ENCODE measurements around the gene DUSP16. TPM values are rescaled to one million over a fixed set of nuclear protein-coding genes. Genes with fewer than 3 reads are reported as not detected.

Gene DUSP16
- polyA plus RNA-seq, 2 donors: 6.3 to 9.2 TPM

DNA sequence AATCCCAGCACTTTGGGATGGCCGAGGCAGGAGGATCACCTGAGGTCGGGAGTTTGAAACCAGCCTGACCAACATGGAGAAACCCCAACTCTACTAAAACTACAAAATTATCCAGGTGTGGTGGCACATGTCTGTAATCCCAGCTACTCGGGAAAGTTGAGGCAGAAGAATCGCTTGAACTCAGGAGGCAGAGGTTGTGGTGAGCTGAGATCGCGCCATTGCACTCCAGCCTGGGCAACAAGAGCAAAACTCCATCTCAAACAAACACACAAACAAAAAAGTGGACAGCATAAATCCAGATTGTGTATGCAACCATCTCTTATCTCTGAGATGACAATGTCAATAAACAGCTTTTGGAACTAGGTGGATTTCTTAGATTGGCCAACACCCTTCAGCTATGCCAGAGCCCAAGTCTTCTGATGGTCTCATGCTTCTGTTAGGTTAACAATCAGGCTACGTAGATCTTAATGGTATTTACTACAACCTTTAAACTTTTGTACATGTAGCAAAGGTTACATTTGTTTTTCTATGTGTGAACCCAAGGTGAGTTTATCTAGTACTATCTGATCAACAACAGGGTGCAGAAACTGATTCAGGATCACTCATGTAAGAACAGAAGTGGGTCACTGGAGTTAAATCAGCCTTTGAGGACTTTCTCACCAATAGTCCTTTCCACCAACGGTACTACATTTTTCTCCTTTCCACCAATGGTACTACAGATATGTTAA lies 73.7 kb downstream of the DUSP16 start:
- Histone ChIP-seq H3K4me3 (ENCODE audit: low read depth in 1 of 2, low read length in 2 of 2) (no peak overlapping the region), H3K36me3 (ENCODE audit: control insufficient read depth in 2 of 2, insufficient read depth in 2 of 2, low read length in 1 of 2) (peaks cover 3 to 4% of the 10 kb centered on the region in 2 donors), H3K4me1 (ENCODE audit: control insufficient read depth in 2 of 2, insufficient read depth in 2 of 2, low read length in 1 of 2) (no peaks in the 10 kb centered on the region), H3K27me3 (ENCODE audit: control insufficient read depth in 1 of 2, insufficient read depth in 2 of 2, low read length in 2 of 2) (no peaks in the 10 kb centered on the region), H3K27ac (ENCODE audit: low read depth in 2 of 2, low read length in 1 of 2) (no peak overlapping the region), H3K9me3 (ENCODE audit: control insufficient read depth in 2 of 2, insufficient read depth in 1 of 2, low read depth in 1 of 2, low read length in 1 of 2) (no peaks in the 10 kb centered on the region)
- 83 to 84% methylated on average over 8 of the region's 8 CpGs for WGBS, 2 donors

DNA sequence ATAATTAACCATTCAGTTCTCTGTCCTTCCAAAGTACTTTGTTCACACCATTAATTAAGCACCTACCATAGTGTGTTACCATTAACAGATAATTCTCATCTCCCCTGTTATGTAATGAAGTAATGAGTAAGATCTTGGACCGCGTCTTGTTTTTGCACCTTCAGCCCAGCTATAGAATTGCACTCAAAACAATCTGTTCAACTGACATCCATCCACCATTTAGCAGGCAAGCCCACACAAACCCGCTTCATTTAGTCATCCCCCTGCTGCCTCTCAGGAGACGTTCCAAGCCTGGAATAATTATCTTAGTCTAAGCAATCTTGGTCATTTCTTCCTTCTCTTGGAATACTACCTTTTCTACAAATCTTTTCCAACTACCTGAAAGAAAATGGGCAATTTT lies 74.4 kb downstream of the DUSP16 start:
- Histone ChIP-seq H3K9me3 (ENCODE audit: control insufficient read depth in 2 of 2, insufficient read depth in 1 of 2, low read depth in 1 of 2, low read length in 1 of 2) (no peaks in the 10 kb centered on the region), H3K36me3 (ENCODE audit: control insufficient read depth in 2 of 2, insufficient read depth in 2 of 2, low read length in 1 of 2) (peaks cover 3 to 7% of the 10 kb centered on the region in 2 donors), H3K4me3 (ENCODE audit: low read depth in 1 of 2, low read length in 2 of 2) (no peak overlapping the region), H3K27me3 (ENCODE audit: control insufficient read depth in 1 of 2, insufficient read depth in 2 of 2, low read length in 2 of 2) (no peaks in the 10 kb centered on the region), H3K27ac (ENCODE audit: low read depth in 2 of 2, low read length in 1 of 2) (no peak overlapping the region), H3K4me1 (ENCODE audit: control insufficient read depth in 2 of 2, insufficient read depth in 2 of 2, low read length in 1 of 2) (no peaks in the 10 kb centered on the region)
- WGBS, 2 donors: 60 to 71% methylated on average over 4 of the region's 4 CpGs

DNA sequence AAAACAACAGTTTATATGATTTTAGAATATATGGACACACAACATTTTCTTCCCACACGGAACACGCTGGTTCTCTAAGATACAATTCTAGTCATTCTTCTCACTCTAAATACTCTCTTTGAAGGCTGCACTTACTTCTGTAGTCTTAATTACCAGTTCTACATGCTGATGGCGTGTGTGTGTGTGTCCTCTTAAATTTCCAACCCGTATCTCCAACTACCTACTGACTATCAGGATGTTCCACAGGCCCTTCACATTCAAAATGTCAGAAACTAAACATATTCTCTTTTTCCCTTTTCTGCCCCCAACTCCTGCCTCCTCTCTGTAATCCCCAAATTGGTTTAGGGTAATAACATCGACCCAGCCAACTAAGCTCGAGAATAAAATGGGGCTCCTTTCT lies 75.2 kb downstream of the DUSP16 start:
- no peak overlapping the region for H3K4me3 ChIP-seq (ENCODE audit: low read depth in 1 of 2, low read length in 2 of 2)
- peaks cover 3 to 7% of the 10 kb centered on the region in 2 donors for H3K36me3 ChIP-seq (ENCODE audit: control insufficient read depth in 2 of 2, insufficient read depth in 2 of 2, low read length in 1 of 2)
- no peaks in the 10 kb centered on the region for H3K4me1 ChIP-seq (ENCODE audit: control insufficient read depth in 2 of 2, insufficient read depth in 2 of 2, low read length in 1 of 2)
- H3K27ac ChIP-seq (ENCODE audit: low read depth in 2 of 2, low read length in 1 of 2): no peak overlapping the region
- H3K9me3 ChIP-seq (ENCODE audit: control insufficient read depth in 2 of 2, insufficient read depth in 1 of 2, low read depth in 1 of 2, low read length in 1 of 2): no peaks in the 10 kb centered on the region
- no peaks in the 10 kb centered on the region for H3K27me3 ChIP-seq (ENCODE audit: control insufficient read depth in 1 of 2, insufficient read depth in 2 of 2, low read length in 2 of 2)
- WGBS, 2 donors: 95% methylated on average over 6 of the region's 6 CpGs

DNA sequence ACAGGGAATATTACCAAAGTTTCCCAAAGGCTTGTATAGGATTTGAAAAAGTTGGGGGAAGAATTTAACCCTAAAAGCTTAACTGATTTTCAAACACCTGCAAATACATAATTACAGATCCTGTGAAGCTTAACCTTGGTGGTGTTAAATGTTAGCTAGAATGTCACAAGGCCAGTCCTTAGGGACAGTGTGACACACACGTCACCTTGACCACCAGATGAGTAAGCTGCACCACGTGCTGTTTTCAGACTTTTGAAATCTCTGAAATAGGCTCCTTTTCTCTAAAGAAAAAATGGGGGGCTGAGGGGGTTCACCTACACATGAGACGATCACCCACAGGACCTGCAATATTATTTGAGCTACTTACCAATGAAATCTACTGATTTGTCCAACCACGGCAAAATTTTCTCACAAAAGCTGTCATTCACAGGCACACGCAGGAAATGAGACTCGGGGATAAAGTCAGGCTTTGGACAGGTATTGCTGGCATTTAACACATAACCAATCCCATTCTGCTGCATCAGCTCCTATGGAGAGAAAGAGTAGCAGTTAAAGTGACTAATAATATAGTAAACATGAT lies 75.9 kb downstream of the DUSP16 start:
- WGBS, 2 donors: 68 to 84% methylated on average over 6 of the region's 6 CpGs
- no peaks in the 10 kb centered on the region for H3K4me1 ChIP-seq (ENCODE audit: control insufficient read depth in 2 of 2, insufficient read depth in 2 of 2, low read length in 1 of 2)
- H3K27ac ChIP-seq (ENCODE audit: low read depth in 2 of 2, low read length in 1 of 2): no peak overlapping the region
- no peaks in the 10 kb centered on the region for H3K27me3 ChIP-seq (ENCODE audit: control insufficient read depth in 1 of 2, insufficient read depth in 2 of 2, low read length in 2 of 2)
- no peaks in the 10 kb centered on the region for H3K9me3 ChIP-seq (ENCODE audit: control insufficient read depth in 2 of 2, insufficient read depth in 1 of 2, low read depth in 1 of 2, low read length in 1 of 2)
- H3K36me3 ChIP-seq (ENCODE audit: control insufficient read depth in 2 of 2, insufficient read depth in 2 of 2, low read length in 1 of 2): peaks cover 3 to 7% of the 10 kb centered on the region in 2 donors
- H3K4me3 ChIP-seq (ENCODE audit: low read depth in 1 of 2, low read length in 2 of 2): no peak overlapping the region

DNA sequence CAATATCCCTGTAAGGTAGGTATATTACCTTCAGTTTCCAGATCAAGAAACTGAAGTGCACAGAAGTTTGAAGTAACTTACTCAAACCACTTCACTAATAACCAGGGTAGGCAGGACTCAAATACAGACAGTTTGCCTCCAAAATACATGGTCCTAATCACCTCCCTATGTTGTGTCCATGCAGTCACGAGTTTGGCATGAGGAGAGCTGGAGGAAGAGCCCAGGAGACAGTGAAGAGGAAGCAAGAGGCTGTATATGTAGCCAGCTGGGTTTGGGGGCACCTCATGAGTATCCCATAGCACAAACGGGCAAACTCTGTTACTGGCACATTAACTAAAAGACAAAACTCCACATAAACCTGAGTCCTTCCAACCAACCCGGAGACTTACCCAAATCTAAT lies 79.2 kb downstream of the DUSP16 start:
- no peaks in the 10 kb centered on the region for H3K27me3 ChIP-seq (ENCODE audit: control insufficient read depth in 1 of 2, insufficient read depth in 2 of 2, low read length in 2 of 2)
- H3K36me3 ChIP-seq (ENCODE audit: control insufficient read depth in 2 of 2, insufficient read depth in 2 of 2, low read length in 1 of 2): peaks cover 6 to 7% of the 10 kb centered on the region in 2 donors
- peak overlapping the region; percentile 45 to 48 for H3K27ac ChIP-seq (ENCODE audit: low read depth in 2 of 2, low read length in 1 of 2)
- no peaks in the 10 kb centered on the region for H3K9me3 ChIP-seq (ENCODE audit: control insufficient read depth in 2 of 2, insufficient read depth in 1 of 2, low read depth in 1 of 2, low read length in 1 of 2)
- 74 to 79% methylated on average over 3 of the region's 3 CpGs for WGBS, 2 donors
- H3K4me1 ChIP-seq (ENCODE audit: control insufficient read depth in 2 of 2, insufficient read depth in 2 of 2, low read length in 1 of 2): no peaks in the 10 kb centered on the region
- H3K4me3 ChIP-seq (ENCODE audit: low read depth in 1 of 2, low read length in 2 of 2): no peak overlapping the region

DNA sequence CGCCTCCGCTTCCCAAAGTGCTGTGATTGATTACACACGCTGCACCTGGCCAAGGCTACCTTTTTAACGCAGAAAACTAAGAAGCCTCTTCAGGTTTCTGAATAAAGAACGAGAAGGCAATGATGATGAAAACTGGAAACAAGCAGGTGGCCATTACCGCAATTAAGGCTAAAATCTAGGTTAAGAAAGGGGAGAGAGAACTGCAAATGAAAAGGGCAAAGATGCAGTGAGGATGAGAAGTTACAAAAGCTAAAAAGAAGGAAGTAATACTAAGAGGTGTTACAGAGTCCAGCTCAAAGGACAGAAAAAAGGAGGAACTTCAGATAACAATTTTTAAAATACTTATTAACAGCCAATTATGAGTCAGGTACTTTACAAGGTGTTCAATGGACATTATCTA lies 79.7 kb downstream of the DUSP16 start:
- peak overlapping the region; percentile 7 to 58 for H3K27ac ChIP-seq (ENCODE audit: low read depth in 2 of 2, low read length in 1 of 2)
- H3K4me1 ChIP-seq (ENCODE audit: control insufficient read depth in 2 of 2, insufficient read depth in 2 of 2, low read length in 1 of 2): no peaks in the 10 kb centered on the region
- no peaks in the 10 kb centered on the region for H3K27me3 ChIP-seq (ENCODE audit: control insufficient read depth in 1 of 2, insufficient read depth in 2 of 2, low read length in 2 of 2)
- H3K9me3 ChIP-seq (ENCODE audit: control insufficient read depth in 2 of 2, insufficient read depth in 1 of 2, low read depth in 1 of 2, low read length in 1 of 2): no peaks in the 10 kb centered on the region
- H3K4me3 ChIP-seq (ENCODE audit: low read depth in 1 of 2, low read length in 2 of 2): no peak overlapping the region
- peaks cover 6 to 7% of the 10 kb centered on the region in 2 donors for H3K36me3 ChIP-seq (ENCODE audit: control insufficient read depth in 2 of 2, insufficient read depth in 2 of 2, low read length in 1 of 2)
- WGBS, 2 donors: 82 to 90% methylated on average over 6 of the region's 6 CpGs

DNA sequence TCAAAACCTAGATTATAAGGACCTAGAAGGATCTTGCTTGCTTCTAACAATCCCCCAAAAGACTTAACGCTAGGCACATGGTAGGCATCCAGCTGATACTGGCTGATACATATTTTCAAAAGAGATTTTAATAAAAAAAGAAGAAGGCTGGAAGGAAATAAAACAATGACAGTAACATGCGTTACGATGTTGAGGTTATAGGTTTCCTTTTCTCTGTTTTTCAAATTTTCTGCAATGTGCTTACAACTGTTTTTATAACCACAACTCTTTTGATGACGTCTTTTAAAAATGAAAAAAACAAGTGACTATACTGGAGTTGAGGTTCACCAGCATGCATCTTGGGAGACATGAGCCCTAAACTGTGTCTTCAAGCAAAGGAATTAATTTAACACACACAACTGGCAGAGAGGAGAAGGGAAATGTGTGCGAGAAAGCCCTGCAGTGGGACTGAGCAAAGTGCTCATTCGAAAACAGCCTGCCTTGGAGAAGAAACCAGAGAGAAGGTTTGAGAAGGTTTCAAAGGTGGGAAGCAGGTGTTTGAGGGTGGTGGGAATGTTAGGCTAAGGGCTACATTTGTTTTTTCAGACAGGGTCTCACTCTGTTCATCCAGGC lies 80.4 kb downstream of the DUSP16 start:
- peaks cover 10 to 11% of the 10 kb centered on the region in 2 donors for H3K36me3 ChIP-seq (ENCODE audit: control insufficient read depth in 2 of 2, insufficient read depth in 2 of 2, low read length in 1 of 2)
- H3K27ac ChIP-seq (ENCODE audit: low read depth in 2 of 2, low read length in 1 of 2): peak overlapping the region; percentile 7 to 58

DNA sequence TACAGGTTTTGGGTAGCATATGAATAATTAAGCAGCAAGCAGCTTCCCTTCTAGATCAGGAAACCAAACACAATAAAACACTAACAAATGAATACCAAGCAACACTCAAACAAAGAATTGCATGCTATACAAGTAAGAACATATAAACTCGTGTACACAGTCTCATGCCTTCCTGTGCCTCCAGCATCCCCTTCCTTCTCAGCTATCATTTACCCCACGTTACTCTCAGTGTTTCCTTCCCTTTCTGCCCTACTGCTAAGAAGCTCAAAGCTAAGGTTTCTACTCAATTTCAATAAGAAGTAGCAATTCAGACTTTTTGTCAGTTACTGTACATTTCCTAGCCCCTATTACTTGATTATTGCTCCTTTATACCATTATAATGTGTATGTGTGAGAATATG lies 81.0 kb downstream of the DUSP16 start:
- Histone ChIP-seq H3K4me1 (ENCODE audit: control insufficient read depth in 2 of 2, insufficient read depth in 2 of 2, low read length in 1 of 2) (no peaks in the 10 kb centered on the region), H3K27me3 (ENCODE audit: control insufficient read depth in 1 of 2, insufficient read depth in 2 of 2, low read length in 2 of 2) (no peaks in the 10 kb centered on the region), H3K36me3 (ENCODE audit: control insufficient read depth in 2 of 2, insufficient read depth in 2 of 2, low read length in 1 of 2) (peaks cover 16 to 18% of the 10 kb centered on the region in 2 donors), H3K9me3 (ENCODE audit: control insufficient read depth in 2 of 2, insufficient read depth in 1 of 2, low read depth in 1 of 2, low read length in 1 of 2) (no peaks in the 10 kb centered on the region), H3K27ac (ENCODE audit: low read depth in 2 of 2, low read length in 1 of 2) (no peak overlapping the region), H3K4me3 (ENCODE audit: low read depth in 1 of 2, low read length in 2 of 2) (no peak overlapping the region)
- 47 to 51% methylated on average over 2 of the region's 2 CpGs for WGBS, 2 donors

More for the DNA sequence above, 80.4 kb downstream of the DUSP16 start:
- Histone ChIP-seq H3K9me3 (ENCODE audit: control insufficient read depth in 2 of 2, insufficient read depth in 1 of 2, low read depth in 1 of 2, low read length in 1 of 2) (no peaks in the 10 kb centered on the region), H3K27me3 (ENCODE audit: control insufficient read depth in 1 of 2, insufficient read depth in 2 of 2, low read length in 2 of 2) (no peaks in the 10 kb centered on the region), H3K4me1 (ENCODE audit: control insufficient read depth in 2 of 2, insufficient read depth in 2 of 2, low read length in 1 of 2) (no peaks in the 10 kb centered on the region), H3K4me3 (ENCODE audit: low read depth in 1 of 2, low read length in 2 of 2) (no peak overlapping the region)
- WGBS, 2 donors: 78 to 87% methylated on average over 6 of the region's 6 CpGs

DNA sequence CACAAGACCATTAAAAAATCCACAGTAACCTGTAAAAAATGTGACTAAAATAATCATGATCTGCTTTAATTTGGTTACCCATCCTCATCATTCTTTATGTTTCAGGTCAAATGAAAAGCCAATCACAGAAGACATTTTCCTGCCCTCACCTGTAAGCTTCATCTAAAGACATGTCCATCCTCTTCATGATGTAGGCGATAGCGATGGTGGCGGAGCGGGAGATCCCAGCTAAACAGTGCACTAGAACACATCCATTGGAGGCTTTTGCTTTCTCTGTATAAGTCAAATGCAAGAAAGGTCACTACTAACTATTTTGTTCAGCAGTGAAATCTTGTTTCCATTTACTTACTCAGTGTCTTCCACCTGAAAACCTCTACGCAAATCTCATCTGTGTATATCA lies 82.6 kb downstream of the DUSP16 start:
- Histone ChIP-seq H3K27me3 (ENCODE audit: control insufficient read depth in 1 of 2, insufficient read depth in 2 of 2, low read length in 2 of 2) (no peaks in the 10 kb centered on the region), H3K27ac (ENCODE audit: low read depth in 2 of 2, low read length in 1 of 2) (no peak overlapping the region), H3K36me3 (ENCODE audit: control insufficient read depth in 2 of 2, insufficient read depth in 2 of 2, low read length in 1 of 2) (peaks cover 12 to 20% of the 10 kb centered on the region in 2 donors), H3K4me3 (ENCODE audit: low read depth in 1 of 2, low read length in 2 of 2) (no peak overlapping the region), H3K4me1 (ENCODE audit: control insufficient read depth in 2 of 2, insufficient read depth in 2 of 2, low read length in 1 of 2) (no peaks in the 10 kb centered on the region), H3K9me3 (ENCODE audit: control insufficient read depth in 2 of 2, insufficient read depth in 1 of 2, low read depth in 1 of 2, low read length in 1 of 2) (no peaks in the 10 kb centered on the region)
- 95 to 96% methylated on average over 5 of the region's 5 CpGs for whole genome bisulfite sequencing, 2 donors
